ENCODE results near the gene STUM. TPM values are rescaled to one million over a fixed set of nuclear protein-coding genes. Genes with fewer than 3 reads are reported as not detected.

STUM gene
- total and polyA plus RNA-seq, 2 experiments from 2014 or later: 0.23 to 1.3 TPM

- no peak for TF ChIP-seq CTCF (conservative IDR thresholded peaks at IDR 0.05; ENCODE audit: low read depth in 2 of 2)
- TF ChIP-seq ZNF331 (CRISPR knock-in tag; IDR thresholded peaks at IDR 0.05; ENCODE audit: low read depth): no peak
- TF ChIP-seq EZH2 (IDR thresholded peaks at IDR 0.05; ENCODE audit: low read depth, unreplicated experiment): no peak
- TF ChIP-seq STAT1 (IDR thresholded peaks at IDR 0.05; ENCODE audit: unreplicated experiment): no peak
These were observed 6.6 kb upstream of the STUM start (continued) for GRCh38 chr1:226541631-226542622.

GRCh38 chr1:226542623-226543103 is 5.9 kb upstream of the STUM start:
- H3K36me3 ChIP-seq (ENCODE audit: insufficient read depth): no peaks in the 10 kb centered on the region
- Mint-ChIP-seq H3K9me3 (no peaks in the 10 kb centered on the region), H3K36me3 (ENCODE audit: low read depth) (no peaks in the 10 kb centered on the region), H3K4me3 (no peak overlapping the region), H3K27ac (no peak overlapping the region), H3K4me1 (peaks cover 6% of the 10 kb centered on the region), H3K27me3 (ENCODE audit: insufficient read depth, low read depth, poor library complexity) (peaks cover 23% of the 10 kb centered on the region)
- peaks cover 4% of the 10 kb centered on the region for H3K4me1 ChIP-seq (ENCODE audit: insufficient read depth)
- H4K20me1 ChIP-seq (replicated peaks; ENCODE audit: insufficient read depth): no peaks in the 10 kb centered on the region
- no peak for DNase-seq (ENCODE audit: low spot score)
- no peak overlapping the region for H3K4me3 ChIP-seq
- no peaks in the 10 kb centered on the region for H3K79me2 ChIP-seq (replicated peaks; ENCODE audit: insufficient read depth)
- ATAC-seq: no peak
- peaks cover 27% of the 10 kb centered on the region for H3K27me3 ChIP-seq (ENCODE audit: insufficient read depth)
- H2AFZ ChIP-seq: no peak overlapping the region
- no peaks in the 10 kb centered on the region for H3K9me2 ChIP-seq (ENCODE audit: insufficient read depth)
- no peak overlapping the region for H3K4me2 ChIP-seq
- no peak overlapping the region for H3K27ac ChIP-seq (ENCODE audit: low read depth)
- no peaks in the 10 kb centered on the region for H3F3A ChIP-seq (replicated peaks; ENCODE audit: low read depth)
- TF ChIP-seq CREB1 (CRISPR knock-in tag; IDR thresholded peaks at IDR 0.05; ENCODE audit: low read depth) (no peak), EZH2 (IDR thresholded peaks at IDR 0.05; ENCODE audit: low read depth, unreplicated experiment) (no peak), STAT1 (IDR thresholded peaks at IDR 0.05; ENCODE audit: unreplicated experiment) (no peak), REST (IDR thresholded peaks at IDR 0.05; ENCODE audit: unreplicated experiment) (no peak), ZNF114 (CRISPR knock-in tag; IDR thresholded peaks at IDR 0.05) (no peak), JUNB (IDR thresholded peaks at IDR 0.05; ENCODE audit: unreplicated experiment) (no peak), ETS1 (IDR thresholded peaks at IDR 0.05) (no peak), NANOG (IDR thresholded peaks at IDR 0.05; ENCODE audit: borderline replicate concordance) (no peak), POLR2AphosphoS5 (IDR thresholded peaks at IDR 0.05; ENCODE audit: low read depth) (no peak), ZNF331 (CRISPR knock-in tag; IDR thresholded peaks at IDR 0.05; ENCODE audit: low read depth) (no peak)
